Esophagus squamous epithelium (tissue), 4 donors: ENCODE results near the gene TOX2.
A peak's percentile ranks its signal among the peaks of the same experiment; 100 is the strongest.

ENCODE experiments used
- CTCF ChIP-seq, 6 experiments: fragments of 450-650 bp in 4 of 6; fragments of 200-600 bp in 2 of 6; sonication (generic) in 2 of 6; IDR thresholded peaks; one replicate each; pipeline ENCODE4 v1.5.1; 2016 to 2019; ENCODE audit warnings: antibody characterized with exemption in 6 of 6, mild to moderate bottlenecking in 4 of 6, moderate library complexity in 4 of 6
- POLR2A ChIP-seq, 4 donors: fragments of 450-650 bp; IDR thresholded peaks; one replicate each; pipeline ENCODE4 v1.6.1; 2017; ENCODE audit warnings: antibody characterized with exemption in 4 of 4, mild to moderate bottlenecking in 4 of 4, moderate library complexity in 3 of 4

- peak in 1 of 6 experiments; percentile 15 for TF ChIP-seq CTCF (IDR thresholded peaks at IDR 0.05)
- no peak for TF ChIP-seq POLR2A (IDR thresholded peaks at IDR 0.05)
Measured at GRCh38 chr20:43955750-43956191, 41.1 kb downstream of the TOX2 start.
